ENCODE measurements around the gene KLHDC7A. TPM values are rescaled to one million over a fixed set of nuclear protein-coding genes. Genes with fewer than 3 reads are reported as not detected.

KLHDC7A gene
- total RNA-seq, 1 experiment from 2014 or later: not detected

- Mint-ChIP-seq H3K27ac (ENCODE audit: low read depth, unreplicated experiment) (no peak overlapping the region), H3K36me3 (ENCODE audit: insufficient read depth, unreplicated experiment) (no peaks in the 10 kb centered on the region), H3K9me3 (ENCODE audit: unreplicated experiment) (peaks cover 15% of the 10 kb centered on the region), H3K27me3 (ENCODE audit: insufficient read depth, unreplicated experiment) (peaks cover 11% of the 10 kb centered on the region), H3K4me3 (ENCODE audit: unreplicated experiment) (no peak overlapping the region), H3K4me1 (ENCODE audit: insufficient read depth, unreplicated experiment) (no peaks in the 10 kb centered on the region)
- POLR2A ChIA-PET: no interaction called here
- CTCF ChIA-PET: interaction anchor here (0.7 kb wide), 1 partner anchor 217 kb away, joined by 4 read pairs; no protein-coding TSS in a partner anchor
- no TSS peak for BruUV-seq (replicated peaks)
- no peak for TF ChIP-seq CTCF (IDR thresholded peaks at IDR 0.05; ENCODE audit: unreplicated experiment)
- intact Hi-C loops (cut with micrococcal nuclease): no loop called here
- DNase-seq (ENCODE audit: unreplicated experiment): no peak
These were observed 34.5 kb downstream of the KLHDC7A start for GRCh38 chr1:18515120-18515667.

DNA sequence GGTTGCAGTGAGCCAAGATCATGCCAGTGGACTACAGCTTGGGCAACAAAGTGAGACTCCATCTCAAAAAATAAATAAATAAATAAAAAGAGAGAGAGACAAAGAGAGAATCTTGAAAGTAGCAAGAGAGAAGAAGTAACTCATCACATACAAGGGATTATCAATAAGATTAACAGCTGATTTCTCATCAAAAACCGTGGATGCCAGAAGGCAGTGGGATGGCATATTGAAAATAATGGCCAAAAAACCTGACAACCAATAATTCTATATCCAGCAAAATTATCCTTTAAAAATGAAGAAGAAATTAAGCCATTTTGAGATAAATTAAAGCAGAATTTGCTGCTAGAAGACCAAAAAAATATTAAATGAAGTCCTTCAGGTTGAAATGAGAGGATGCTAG lies 35.7 kb downstream of the KLHDC7A start:
- Mint-ChIP-seq H3K4me1 (ENCODE audit: insufficient read depth, unreplicated experiment) (no peaks in the 10 kb centered on the region), H3K4me3 (ENCODE audit: unreplicated experiment) (no peak overlapping the region), H3K9me3 (ENCODE audit: unreplicated experiment) (peaks cover 15% of the 10 kb centered on the region), H3K27ac (ENCODE audit: low read depth, unreplicated experiment) (no peak overlapping the region), H3K27me3 (ENCODE audit: insufficient read depth, unreplicated experiment) (peaks cover 11% of the 10 kb centered on the region), H3K36me3 (ENCODE audit: insufficient read depth, unreplicated experiment) (no peaks in the 10 kb centered on the region)
- TF ChIP-seq CTCF (IDR thresholded peaks at IDR 0.05; ENCODE audit: unreplicated experiment): no peak
- DNase-seq (ENCODE audit: unreplicated experiment): no peak
- intact Hi-C loops (cut with micrococcal nuclease): no loop called here
- ChIA-PET CTCF (no interaction called here), POLR2A (no interaction called here)
- BruUV-seq (replicated peaks): no TSS peak

- H3K4me3 Mint-ChIP-seq (ENCODE audit: unreplicated experiment): no peak overlapping the region
- ChIA-PET CTCF (no interaction called here), POLR2A (no interaction called here)
- H3K4me1 Mint-ChIP-seq (ENCODE audit: insufficient read depth, unreplicated experiment): no peaks in the 10 kb centered on the region
- peaks cover 80% of the 10 kb centered on the region for H3K27me3 Mint-ChIP-seq (ENCODE audit: insufficient read depth, unreplicated experiment)
- no peaks in the 10 kb centered on the region for H3K9me3 Mint-ChIP-seq (ENCODE audit: unreplicated experiment)
- no peak for DNase-seq (ENCODE audit: unreplicated experiment)
- H3K27ac Mint-ChIP-seq (ENCODE audit: low read depth, unreplicated experiment): no peak overlapping the region
- intact Hi-C loops (cut with micrococcal nuclease): no loop called here
- BruUV-seq (replicated peaks): no TSS peak
- H3K36me3 Mint-ChIP-seq (ENCODE audit: insufficient read depth, unreplicated experiment): no peaks in the 10 kb centered on the region
- TF ChIP-seq CTCF (IDR thresholded peaks at IDR 0.05; ENCODE audit: unreplicated experiment): no peak
These were observed 45.9 kb downstream of the KLHDC7A start for GRCh38 chr1:18526436-18527275.

DNA sequence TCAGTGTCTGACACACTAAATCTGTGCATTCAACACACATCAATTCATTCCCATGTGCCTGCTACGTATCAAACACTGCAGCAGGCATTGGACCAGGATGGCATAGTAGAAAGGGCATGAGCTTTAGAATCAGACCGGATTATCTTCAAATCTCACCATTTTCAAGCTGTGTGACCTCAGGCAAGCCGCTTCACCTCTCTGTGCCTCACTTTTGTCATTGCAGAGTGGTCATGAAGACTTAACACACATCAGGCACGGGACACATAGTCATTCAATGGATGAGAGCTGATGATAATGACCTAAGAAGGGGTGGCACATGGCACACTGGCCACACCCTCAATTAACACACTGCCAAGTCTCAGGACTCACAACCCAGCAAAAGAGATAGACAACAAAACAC lies 46.8 kb downstream of the KLHDC7A start:
- peaks cover 80% of the 10 kb centered on the region for H3K27me3 Mint-ChIP-seq (ENCODE audit: insufficient read depth, unreplicated experiment)
- no peak for DNase-seq (ENCODE audit: unreplicated experiment)
- POLR2A ChIA-PET: no interaction called here
- no peaks in the 10 kb centered on the region for H3K36me3 Mint-ChIP-seq (ENCODE audit: insufficient read depth, unreplicated experiment)
- TF ChIP-seq CTCF (IDR thresholded peaks at IDR 0.05; ENCODE audit: unreplicated experiment): no peak
- H3K4me3 Mint-ChIP-seq (ENCODE audit: unreplicated experiment): no peak overlapping the region
- CTCF ChIA-PET: no interaction called here
- no peaks in the 10 kb centered on the region for H3K9me3 Mint-ChIP-seq (ENCODE audit: unreplicated experiment)
- no peaks in the 10 kb centered on the region for H3K4me1 Mint-ChIP-seq (ENCODE audit: insufficient read depth, unreplicated experiment)
- BruUV-seq (replicated peaks): no TSS peak
- no peak overlapping the region for H3K27ac Mint-ChIP-seq (ENCODE audit: low read depth, unreplicated experiment)
- intact Hi-C loops (cut with micrococcal nuclease): no loop called here
